Measurements from ENCODE around the gene ARHGAP22. TPM values are rescaled to one million over a fixed set of nuclear protein-coding genes. Genes with fewer than 3 reads are reported as not detected.
A peak's percentile ranks its signal among the peaks of the same experiment; 100 is the strongest.

ARHGAP22 gene
- total RNA-seq, 1 donor = 22.9 TPM

- DNase-seq (ENCODE audit: low read depth) = no peak
- no peak overlapping the region for H3K4me3 ChIP-seq (ENCODE audit: low read depth, low read length)
- no peak for TF ChIP-seq CTCF (IDR thresholded peaks at IDR 0.05; ENCODE audit: insufficient read depth, low read depth, low read length)
These were observed 191.9 kb downstream of the ARHGAP22 start for GRCh38 chr10:48412933-48413332.

GRCh38 chr10:48412081-48412480 lies 192.8 kb downstream of the ARHGAP22 start:
- no peak for DNase-seq (ENCODE audit: low read depth)
- H3K4me3 ChIP-seq (ENCODE audit: low read depth, low read length) = no peak overlapping the region
- TF ChIP-seq CTCF (IDR thresholded peaks at IDR 0.05; ENCODE audit: insufficient read depth, low read depth, low read length) = no peak

- no peak for TF ChIP-seq CTCF (IDR thresholded peaks at IDR 0.05; ENCODE audit: insufficient read depth, low read depth, low read length)
- no peak for DNase-seq (ENCODE audit: low read depth)
- H3K4me3 ChIP-seq (ENCODE audit: low read depth, low read length) = no peak overlapping the region
These were observed 193.4 kb downstream of the ARHGAP22 start for GRCh38 chr10:48411510-48411909.

GRCh38 chr10:48410503-48410902 lies 194.4 kb downstream of the ARHGAP22 start:
- DNase-seq (ENCODE audit: low read depth) = no peak
- no peak for TF ChIP-seq CTCF (IDR thresholded peaks at IDR 0.05; ENCODE audit: insufficient read depth, low read depth, low read length)
- H3K4me3 ChIP-seq (ENCODE audit: low read depth, low read length) = no peak overlapping the region

GRCh38 chr10:48406658-48407057 lies 198.2 kb downstream of the ARHGAP22 start:
- no peak for DNase-seq (ENCODE audit: low read depth)
- no peak overlapping the region for H3K4me3 ChIP-seq (ENCODE audit: low read depth, low read length)
- no peak for TF ChIP-seq CTCF (IDR thresholded peaks at IDR 0.05; ENCODE audit: insufficient read depth, low read depth, low read length)

- H3K4me3 ChIP-seq (ENCODE audit: low read depth, low read length) = no peak overlapping the region
- peak; percentile 35 for DNase-seq (ENCODE audit: low read depth)
- TF ChIP-seq CTCF (IDR thresholded peaks at IDR 0.05; ENCODE audit: insufficient read depth, low read depth, low read length) = no peak
These were observed 198.7 kb downstream of the ARHGAP22 start for GRCh38 chr10:48406204-48406603.

- H3K4me3 ChIP-seq (ENCODE audit: low read depth, low read length) = no peak overlapping the region
- peak; percentile 76 for DNase-seq (ENCODE audit: low read depth)
- TF ChIP-seq CTCF (IDR thresholded peaks at IDR 0.05; ENCODE audit: insufficient read depth, low read depth, low read length) = no peak
These were observed 200.2 kb downstream of the ARHGAP22 start for GRCh38 chr10:48404646-48405045.
